ENCODE data around the gene RAPGEF5.

The RAPGEF5 gene

GRCh38 chr7:22147868-22148267 is 209.1 kb downstream of the RAPGEF5 start:
- Histone ChIP-seq H3K36me3 (ENCODE audit: insufficient read depth, insufficient read length, low read length) (no peaks in the 10 kb centered on the region), H3K9me3 (ENCODE audit: insufficient read depth, low read length) (peaks cover 12% of the 10 kb centered on the region), H3K4me1 (ENCODE audit: insufficient read depth, insufficient read length) (no peaks in the 10 kb centered on the region), H3K9ac (ENCODE audit: insufficient read length, low read depth) (no peak overlapping the region), H3K27me3 (ENCODE audit: insufficient read depth, insufficient read length) (no peaks in the 10 kb centered on the region), H3K4me3 (ENCODE audit: insufficient read length, low read depth) (no peak overlapping the region)
- no peak for DNase-seq (ENCODE audit: low read depth, low spot score)
- TF ChIP-seq SUZ12 (IDR thresholded peaks at IDR 0.05; ENCODE audit: extremely low read depth, insufficient read depth, insufficient read length) (no peak), YY1 (IDR thresholded peaks at IDR 0.05; ENCODE audit: insufficient read depth, insufficient read length) (no peak), ZNF274 (IDR thresholded peaks at IDR 0.05; ENCODE audit: low read depth, low read length) (no peak)

- Histone ChIP-seq H3K4me1 (ENCODE audit: insufficient read depth, insufficient read length) (no peaks in the 10 kb centered on the region), H3K36me3 (ENCODE audit: insufficient read depth, insufficient read length, low read length) (no peaks in the 10 kb centered on the region), H3K9ac (ENCODE audit: insufficient read length, low read depth) (no peak overlapping the region), H3K27me3 (ENCODE audit: insufficient read depth, insufficient read length) (no peaks in the 10 kb centered on the region), H3K4me3 (ENCODE audit: insufficient read length, low read depth) (no peak overlapping the region), H3K9me3 (ENCODE audit: insufficient read depth, low read length) (peaks cover 17% of the 10 kb centered on the region)
- no peak for TF ChIP-seq ZNF274 (IDR thresholded peaks at IDR 0.05; ENCODE audit: low read depth, low read length)
- no peak for DNase-seq (ENCODE audit: low read depth, low spot score)
Observed at GRCh38 chr7:22146961-22147512, 209.9 kb downstream of the RAPGEF5 start.

- no peaks in the 10 kb centered on the region for H3K27me3 ChIP-seq (ENCODE audit: insufficient read depth, insufficient read length)
- no peaks in the 10 kb centered on the region for H3K4me1 ChIP-seq (ENCODE audit: insufficient read depth, insufficient read length)
- TF ChIP-seq SUZ12 (IDR thresholded peaks at IDR 0.05; ENCODE audit: extremely low read depth, insufficient read depth, insufficient read length) = no peak
- no peak for TF ChIP-seq ZNF274 (IDR thresholded peaks at IDR 0.05; ENCODE audit: low read depth, low read length)
- TF ChIP-seq YY1 (IDR thresholded peaks at IDR 0.05; ENCODE audit: insufficient read depth, insufficient read length) = no peak
- H3K9ac ChIP-seq (ENCODE audit: insufficient read length, low read depth) = no peak overlapping the region
- no peak for DNase-seq (ENCODE audit: low read depth, low spot score)
- peaks cover 17% of the 10 kb centered on the region for H3K9me3 ChIP-seq (ENCODE audit: insufficient read depth, low read length)
- H3K36me3 ChIP-seq (ENCODE audit: insufficient read depth, insufficient read length, low read length) = no peaks in the 10 kb centered on the region
- no peak overlapping the region for H3K4me3 ChIP-seq (ENCODE audit: insufficient read length, low read depth)
Observed at GRCh38 chr7:22144950-22145349, 212.0 kb downstream of the RAPGEF5 start.

- Histone ChIP-seq H3K27me3 (ENCODE audit: insufficient read depth, insufficient read length) (no peaks in the 10 kb centered on the region), H3K9me3 (ENCODE audit: insufficient read depth, low read length) (peaks cover 21% of the 10 kb centered on the region), H3K36me3 (ENCODE audit: insufficient read depth, insufficient read length, low read length) (no peaks in the 10 kb centered on the region), H3K9ac (ENCODE audit: insufficient read length, low read depth) (no peak overlapping the region), H3K4me1 (ENCODE audit: insufficient read depth, insufficient read length) (no peaks in the 10 kb centered on the region), H3K4me3 (ENCODE audit: insufficient read length, low read depth) (no peak overlapping the region)
- TF ChIP-seq ZNF274 (IDR thresholded peaks at IDR 0.05; ENCODE audit: low read depth, low read length) (no peak), SUZ12 (IDR thresholded peaks at IDR 0.05; ENCODE audit: extremely low read depth, insufficient read depth, insufficient read length) (no peak), YY1 (IDR thresholded peaks at IDR 0.05; ENCODE audit: insufficient read depth, insufficient read length) (no peak)
- DNase-seq (ENCODE audit: low read depth, low spot score) = no peak
Observed at GRCh38 chr7:22143491-22143890, 213.5 kb downstream of the RAPGEF5 start.

DNA sequence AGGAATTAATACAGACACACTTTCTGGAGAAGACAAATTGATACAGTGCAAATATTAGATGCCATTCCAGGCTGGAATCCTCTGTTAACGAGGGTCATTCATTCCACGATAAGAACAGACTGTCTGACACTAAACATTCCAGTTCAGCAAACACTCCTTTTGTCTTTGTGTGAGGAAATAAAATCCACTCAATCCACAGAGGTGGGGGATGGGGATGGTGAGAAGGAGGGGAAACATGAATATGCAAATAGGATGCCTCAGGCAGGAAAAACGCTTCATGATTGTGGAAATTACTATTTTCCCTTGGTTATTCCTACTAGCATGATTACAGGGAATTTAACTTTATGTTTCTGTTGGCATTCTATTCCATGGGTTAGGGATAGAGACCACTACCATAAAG is 214.4 kb downstream of the RAPGEF5 start:
- H3K9me3 ChIP-seq (ENCODE audit: insufficient read depth, low read length) = peaks cover 24% of the 10 kb centered on the region
- H3K9ac ChIP-seq (ENCODE audit: insufficient read length, low read depth) = no peak overlapping the region
- H3K4me3 ChIP-seq (ENCODE audit: insufficient read length, low read depth) = no peak overlapping the region
- H3K36me3 ChIP-seq (ENCODE audit: insufficient read depth, insufficient read length, low read length) = no peaks in the 10 kb centered on the region
- no peaks in the 10 kb centered on the region for H3K27me3 ChIP-seq (ENCODE audit: insufficient read depth, insufficient read length)
- DNase-seq (ENCODE audit: low read depth, low spot score) = no peak
- H3K4me1 ChIP-seq (ENCODE audit: insufficient read depth, insufficient read length) = no peaks in the 10 kb centered on the region
- TF ChIP-seq YY1 (IDR thresholded peaks at IDR 0.05; ENCODE audit: insufficient read depth, insufficient read length) (no peak), ZNF274 (IDR thresholded peaks at IDR 0.05; ENCODE audit: low read depth, low read length) (no peak), SUZ12 (IDR thresholded peaks at IDR 0.05; ENCODE audit: extremely low read depth, insufficient read depth, insufficient read length) (no peak)

DNA sequence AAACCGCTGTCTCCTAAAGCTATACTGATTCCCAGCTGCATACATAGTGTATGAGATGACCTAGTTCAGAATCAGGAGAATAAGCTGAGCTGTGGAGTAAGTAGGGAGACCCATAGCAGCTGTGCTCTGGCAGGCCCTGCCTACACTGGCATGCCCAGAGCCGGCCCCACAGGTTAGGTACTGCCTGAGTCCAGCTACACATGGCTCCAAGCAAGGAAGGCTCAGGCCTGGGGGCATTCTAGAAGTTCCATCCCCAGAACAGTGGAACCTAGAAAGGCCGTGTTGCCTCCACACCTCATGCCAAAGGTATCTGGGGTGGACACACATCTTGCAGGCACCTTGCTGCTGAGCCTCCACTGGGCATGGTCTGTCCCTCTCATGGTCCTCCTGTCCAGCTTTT is 215.6 kb downstream of the RAPGEF5 start:
- H3K36me3 ChIP-seq (ENCODE audit: insufficient read depth, insufficient read length, low read length) = no peaks in the 10 kb centered on the region
- H3K27me3 ChIP-seq (ENCODE audit: insufficient read depth, insufficient read length) = no peaks in the 10 kb centered on the region
- TF ChIP-seq ZNF274 (IDR thresholded peaks at IDR 0.05; ENCODE audit: low read depth, low read length) = no peak
- TF ChIP-seq YY1 (IDR thresholded peaks at IDR 0.05; ENCODE audit: insufficient read depth, insufficient read length) = no peak
- no peak for TF ChIP-seq SUZ12 (IDR thresholded peaks at IDR 0.05; ENCODE audit: extremely low read depth, insufficient read depth, insufficient read length)
- no peak overlapping the region for H3K4me3 ChIP-seq (ENCODE audit: insufficient read length, low read depth)
- peaks cover 24% of the 10 kb centered on the region for H3K9me3 ChIP-seq (ENCODE audit: insufficient read depth, low read length)
- no peaks in the 10 kb centered on the region for H3K4me1 ChIP-seq (ENCODE audit: insufficient read depth, insufficient read length)
- DNase-seq (ENCODE audit: low read depth, low spot score) = no peak
- H3K9ac ChIP-seq (ENCODE audit: insufficient read length, low read depth) = no peak overlapping the region

- H3K4me3 ChIP-seq (ENCODE audit: insufficient read length, low read depth) = no peak overlapping the region
- H3K36me3 ChIP-seq (ENCODE audit: insufficient read depth, insufficient read length, low read length) = no peaks in the 10 kb centered on the region
- H3K4me1 ChIP-seq (ENCODE audit: insufficient read depth, insufficient read length) = no peaks in the 10 kb centered on the region
- no peak overlapping the region for H3K9ac ChIP-seq (ENCODE audit: insufficient read length, low read depth)
- TF ChIP-seq SUZ12 (IDR thresholded peaks at IDR 0.05; ENCODE audit: extremely low read depth, insufficient read depth, insufficient read length) = no peak
- no peak for TF ChIP-seq ZNF274 (IDR thresholded peaks at IDR 0.05; ENCODE audit: low read depth, low read length)
- DNase-seq (ENCODE audit: low read depth, low spot score) = peak; percentile 80
- peaks cover 24% of the 10 kb centered on the region for H3K9me3 ChIP-seq (ENCODE audit: insufficient read depth, low read length)
- no peaks in the 10 kb centered on the region for H3K27me3 ChIP-seq (ENCODE audit: insufficient read depth, insufficient read length)
Observed at GRCh38 chr7:22140578-22140977, 216.4 kb downstream of the RAPGEF5 start.

DNA sequence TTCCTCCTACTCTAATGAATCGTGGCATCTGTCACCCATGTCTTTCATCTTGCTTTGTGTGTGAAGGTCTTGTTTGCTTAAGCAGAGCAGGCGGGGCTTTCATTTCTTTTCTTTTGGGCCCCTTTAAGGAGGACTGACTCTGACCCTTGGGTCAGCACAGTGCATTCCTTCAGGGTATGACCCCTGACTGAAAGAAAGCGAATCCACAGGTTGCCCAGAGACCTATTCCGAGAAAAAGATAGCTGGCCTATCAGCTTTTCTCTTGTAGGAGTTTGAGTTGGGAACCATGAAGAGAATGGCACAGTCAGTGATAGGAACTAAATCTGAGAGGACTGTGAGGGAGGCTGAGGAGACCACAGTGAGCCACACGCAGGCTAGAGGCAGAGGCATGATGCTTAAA is 218.1 kb downstream of the RAPGEF5 start:
- Histone ChIP-seq H3K4me1 (ENCODE audit: insufficient read depth, insufficient read length) (no peaks in the 10 kb centered on the region), H3K27me3 (ENCODE audit: insufficient read depth, insufficient read length) (no peaks in the 10 kb centered on the region), H3K9me3 (ENCODE audit: insufficient read depth, low read length) (peaks cover 22% of the 10 kb centered on the region), H3K36me3 (ENCODE audit: insufficient read depth, insufficient read length, low read length) (no peaks in the 10 kb centered on the region), H3K4me3 (ENCODE audit: insufficient read length, low read depth) (no peak overlapping the region), H3K9ac (ENCODE audit: insufficient read length, low read depth) (no peak overlapping the region)
- TF ChIP-seq SUZ12 (IDR thresholded peaks at IDR 0.05; ENCODE audit: extremely low read depth, insufficient read depth, insufficient read length) = no peak
- no peak for TF ChIP-seq ZNF274 (IDR thresholded peaks at IDR 0.05; ENCODE audit: low read depth, low read length)
- no peak for TF ChIP-seq YY1 (IDR thresholded peaks at IDR 0.05; ENCODE audit: insufficient read depth, insufficient read length)
- no peak for DNase-seq (ENCODE audit: low read depth, low spot score)

Measured in NT2/D1 (cell line).